Adrenal gland (tissue), 12 donors: ENCODE results near the gene CLCNKB. TPM values are rescaled to one million over a fixed set of nuclear protein-coding genes. Genes with fewer than 3 reads are reported as not detected.
"Not testable (repeated sequence)": the region's sequence is repeated elsewhere in the genome, so short reads cannot be mapped to it uniquely, and the experiment has no call there.

Source experiments
- DNase-seq, 7 donors: peaks; one replicate each; pipeline ENCODE4 v3.0.0-alpha.2; 2019 to 2020
- H3K27ac ChIP-seq, 5 donors: fragments of 200-600 bp; sonication (generic) in 4 of 5; 1 replicate in 3 of 5; 2 replicates in 2 of 5; pipeline versions ENCODE4 v1.5.1 to v1.8.0; 2016 to 2020; ENCODE audit warnings: mild to moderate bottlenecking in 1 of 5
- H3K27me3 ChIP-seq: fragments of 200-600 bp; 2 replicates; pipeline ENCODE4 v1.8.0; 2021
- H3K36me3 ChIP-seq, 2 donors: fragments of 200-600 bp; replicated peaks in 1 of 2; 1 replicate in 1 of 2; 2 replicates in 1 of 2; pipeline versions ENCODE4 v1.5.1 to v1.8.0; 2018 to 2022
- H3K4me1 ChIP-seq, 2 donors: fragments of 200-600 bp; replicated peaks in 1 of 2; 1 replicate in 1 of 2; 2 replicates in 1 of 2; pipeline versions ENCODE4 v1.5.1 to v1.8.0; 2018 to 2021
- H3K4me3 ChIP-seq, 4 donors: fragments of 200-600 bp; sonication (generic) in 3 of 4; one replicate each; pipeline ENCODE4 v1.5.1; 2016 to 2018
- H3K9me3 ChIP-seq, 3 donors: fragments of 200-600 bp; sonication (generic) in 1 of 3; replicated peaks in 1 of 3; 1 replicate in 2 of 3; 2 replicates in 1 of 3; pipeline versions ENCODE4 v1.5.1 to v1.8.0; 2016 to 2021
- POLR2A ChIP-seq, 2 donors: fragments of 450-650 bp; IDR thresholded peaks; one replicate each; pipeline ENCODE4 v1.6.1; 2017; ENCODE audit warnings: antibody characterized with exemption in 2 of 2, mild to moderate bottlenecking in 2 of 2, moderate library complexity in 1 of 2
- WGBS, 4 donors: extraction: QIAGEN DNeasy Blood & Tissue Kit in 2 of 4; methylation state at CpG; one replicate each; pipeline versions ENCODE4 v1.1.5 to v1.1.7; 2013 to 2017; 5-methylcytosine and 5-hydroxymethylcytosine counted together
- intact Hi-C, 2 donors: fragments of 100-400 bp; cut with DNase I; formaldehyde crosslinking; loops; one replicate each; pipeline versions ENCODE4 v1.14.1 to v1.15.0; 2022 to 2023
- polyA plus RNA-seq, 3 donors: library from polyadenylated mRNA; stranded (reverse); fragments of 200-250 nt in 2 of 3; fragments of 350-450 nt in 1 of 3; fragmentation: Illumina TruSeq in 1 of 3; extraction: RNeasy Lipid Tissue Mini Kit (QIAGEN cat#74804) in 1 of 3; gene quantifications; one replicate each; pipeline ENCODE4 v1.2.3, GENCODE V29; 2013 to 2014
- total RNA-seq, 9 donors: library from RNA; depleted of rRNA in 4 of 9; stranded (reverse); fragments of >200 nt in 4 of 9; fragments of 120-200 nt in 1 of 9; fragmentation: NEBNext Ultra II Directional in 1 of 9; extraction: Animal tissue kit (Norgen Biotek cat#: 25700) in 1 of 9; gene quantifications; one replicate each; pipeline versions ENCODE4 v1.1.0 to v1.2.4, GENCODE V29; 2013 to 2023
- TF ChIP-seq, protein P1 (sequence below), 6 experiments: fragments of 450-650 bp in 4 of 6; fragments of 200-600 bp in 2 of 6; sonication (generic) in 1 of 6; IDR thresholded peaks; 1 replicate in 5 of 6; 2 replicates in 1 of 6; pipeline versions ENCODE4 v1.5.1 to v1.8.0; 2016 to 2021; ENCODE audit warnings: antibody characterized with exemption in 6 of 6, mild to moderate bottlenecking in 2 of 6, moderate library complexity in 1 of 6
- donor health status: healthy with polysubstance abuse.
- donor health status: Bipolar disorder and iron deficiency.
- donor health status: DM: yes; HTN: yes; CAD: no.
- donor health status: DM: no; HTN: no; CAD: no.
- donor health status: DM: no; HTN: no; CAD: no.
- donor health status: DM: yes; HTN: yes; CAD: no.

CLCNKB gene
- total and polyA plus RNA-seq, 12 donors: 0.67 to 9.9 (median 2.6) TPM

- no peak overlapping the region for H3K27ac ChIP-seq
- H3K27me3 ChIP-seq: no peaks in the 10 kb centered on the region
- WGBS, 4 donors: 64 to 88% (median 78%) methylated on average over 2 to 8 of the region's 8 CpGs
- H3K36me3 ChIP-seq: no peaks in the 10 kb centered on the region
- TF ChIP-seq POLR2A (IDR thresholded peaks at IDR 0.05): no peak
- TF ChIP-seq, protein P1, sequence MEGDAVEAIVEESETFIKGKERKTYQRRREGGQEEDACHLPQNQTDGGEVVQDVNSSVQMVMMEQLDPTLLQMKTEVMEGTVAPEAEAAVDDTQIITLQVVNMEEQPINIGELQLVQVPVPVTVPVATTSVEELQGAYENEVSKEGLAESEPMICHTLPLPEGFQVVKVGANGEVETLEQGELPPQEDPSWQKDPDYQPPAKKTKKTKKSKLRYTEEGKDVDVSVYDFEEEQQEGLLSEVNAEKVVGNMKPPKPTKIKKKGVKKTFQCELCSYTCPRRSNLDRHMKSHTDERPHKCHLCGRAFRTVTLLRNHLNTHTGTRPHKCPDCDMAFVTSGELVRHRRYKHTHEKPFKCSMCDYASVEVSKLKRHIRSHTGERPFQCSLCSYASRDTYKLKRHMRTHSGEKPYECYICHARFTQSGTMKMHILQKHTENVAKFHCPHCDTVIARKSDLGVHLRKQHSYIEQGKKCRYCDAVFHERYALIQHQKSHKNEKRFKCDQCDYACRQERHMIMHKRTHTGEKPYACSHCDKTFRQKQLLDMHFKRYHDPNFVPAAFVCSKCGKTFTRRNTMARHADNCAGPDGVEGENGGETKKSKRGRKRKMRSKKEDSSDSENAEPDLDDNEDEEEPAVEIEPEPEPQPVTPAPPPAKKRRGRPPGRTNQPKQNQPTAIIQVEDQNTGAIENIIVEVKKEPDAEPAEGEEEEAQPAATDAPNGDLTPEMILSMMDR (IDR thresholded peaks at IDR 0.05): no peak
- no peaks in the 10 kb centered on the region for H3K9me3 ChIP-seq
- DNase-seq: no peak
- H3K4me3 ChIP-seq: no peak overlapping the region
- peaks cover 0 to 5% of the 10 kb centered on the region in 2 donors for H3K4me1 ChIP-seq
- intact Hi-C loops: loop anchor here in 1 of 2 donors (10.0 kb wide), 1 partner anchor 49 kb away; the partner anchor contains the start of gene SRARP
These were observed 10.4 kb downstream of the CLCNKB start for GRCh38 chr1:16053781-16054502.

DNA sequence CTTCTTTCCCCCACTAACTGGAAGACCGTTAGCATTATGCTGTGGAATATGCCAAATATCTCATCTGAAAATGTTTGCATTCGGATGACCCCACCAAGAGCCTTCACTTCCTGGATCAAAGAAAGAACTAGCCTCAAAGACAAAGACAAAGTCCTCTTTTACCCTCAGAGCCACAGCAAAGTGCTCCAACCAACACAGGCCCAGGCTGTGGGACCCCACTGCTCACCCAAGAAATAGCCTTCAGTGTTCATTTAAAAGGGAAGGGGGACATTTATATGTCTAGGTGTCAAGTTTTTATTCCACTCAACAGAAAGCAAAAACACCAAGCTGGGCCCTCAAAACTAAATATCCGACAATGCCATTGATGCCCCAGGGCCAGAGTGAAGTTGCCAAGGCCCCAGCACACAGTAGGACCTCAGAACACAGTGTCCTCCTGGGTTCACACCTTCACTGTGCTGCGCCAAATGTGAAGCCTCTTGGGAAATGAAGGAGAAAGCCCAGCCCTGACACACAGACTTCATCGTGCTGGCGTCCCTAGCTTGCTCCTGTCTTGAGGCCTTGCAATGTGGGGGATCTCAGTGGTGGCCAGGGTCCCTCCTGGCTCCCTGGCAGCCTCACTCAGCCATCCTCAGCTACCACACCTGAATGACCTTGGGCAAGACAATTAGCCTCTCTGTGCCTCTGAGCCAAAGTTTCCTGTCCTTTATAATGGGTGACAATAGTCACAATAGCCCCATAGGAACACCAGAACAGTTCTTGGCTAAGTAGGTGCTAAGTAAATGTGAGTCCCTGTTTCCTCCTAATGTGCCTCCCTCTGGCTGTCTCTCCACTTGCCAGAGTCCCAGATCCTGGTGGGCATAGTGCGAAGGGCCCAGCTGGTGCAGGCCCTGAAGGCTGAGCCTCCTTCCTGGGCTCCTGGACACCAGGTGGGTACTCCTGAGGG is 11.3 kb downstream of the CLCNKB start:
- 82 to 91% (median 86%) methylated on average over 6 to 7 of the region's 7 CpGs for WGBS, 4 donors
- intact Hi-C loops: loop anchor here (5.0 to 10.0 kb wide), 2 partner anchors 43 to 50 kb away; partner anchors contain the start of gene SRARP (in 1 of the 2)
- Histone ChIP-seq H3K27me3 (no peaks in the 10 kb centered on the region), H3K27ac (no peak overlapping the region), H3K9me3 (no peaks in the 10 kb centered on the region), H3K36me3 (no peaks in the 10 kb centered on the region), H3K4me1 (peaks cover 0 to 5% of the 10 kb centered on the region in 2 donors), H3K4me3 (no peak overlapping the region)
- DNase-seq: no peak
- no peak for TF ChIP-seq POLR2A (IDR thresholded peaks at IDR 0.05)
- TF ChIP-seq, protein P1 (IDR thresholded peaks at IDR 0.05): no peak

- TF ChIP-seq, protein P1 (IDR thresholded peaks at IDR 0.05): peak; percentile 89 to 99 (median 94)
- no peak for TF ChIP-seq POLR2A (IDR thresholded peaks at IDR 0.05)
- 32 to 45% (median 36%) methylated on average over 14 to 18 of the region's 18 CpGs for WGBS, 4 donors
These were observed 12.3 kb downstream of the CLCNKB start for GRCh38 chr1:16055613-16056520.

DNA sequence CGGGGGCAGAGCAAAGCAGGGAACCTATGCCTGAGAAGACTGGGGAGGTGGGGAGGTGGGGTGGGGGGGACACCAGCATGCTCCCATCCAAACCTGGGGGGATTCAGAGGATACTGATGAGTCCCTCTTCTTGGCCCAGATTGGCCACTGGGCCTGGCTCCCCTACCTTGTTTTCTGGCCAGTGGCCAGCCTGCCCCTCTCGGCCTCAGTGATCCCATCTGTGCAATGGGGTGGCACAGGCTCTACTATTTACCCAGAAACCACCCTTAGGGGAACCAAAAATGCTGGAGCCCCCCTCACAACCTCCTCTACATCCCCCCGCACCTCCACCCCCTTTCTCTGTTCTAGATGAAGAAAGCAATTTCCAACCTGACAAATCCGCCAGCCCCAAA is 12.9 kb downstream of the CLCNKB start:
- not testable (repeated sequence) for H3K27me3 ChIP-seq, H3K4me1 ChIP-seq, DNase-seq, H3K27ac ChIP-seq, H3K4me3 ChIP-seq, H3K36me3 ChIP-seq, H3K9me3 ChIP-seq
- WGBS, 4 donors: 45 to 57% (median 51%) methylated on average over 2 to 4 of the region's 4 CpGs
- intact Hi-C loops: loop anchor here (5.0 to 10.0 kb wide), 2 partner anchors 44 to 52 kb away; partner anchors contain the start of gene SRARP (in 1 of the 2)

More at GRCh38 chr1:16055613-16056520, 12.3 kb downstream of the CLCNKB start:
- peaks cover 0 to 5% of the 10 kb centered on the region in 2 donors for H3K4me1 ChIP-seq
- intact Hi-C loops: loop anchor here (5.0 to 10.0 kb wide), 2 partner anchors 44 to 51 kb away; partner anchors contain the start of gene SRARP (in 1 of the 2)
- no peak overlapping the region for H3K4me3 ChIP-seq
- no peaks in the 10 kb centered on the region for H3K36me3 ChIP-seq
- DNase-seq: peak; percentile 78 to 95 (median 87)
- H3K9me3 ChIP-seq: no peaks in the 10 kb centered on the region
- H3K27me3 ChIP-seq: no peaks in the 10 kb centered on the region
- H3K27ac ChIP-seq: no peak overlapping the region

- 70 to 78% (median 71%) methylated on average over 6 to 7 of the region's 7 CpGs for WGBS, 4 donors
- not testable (repeated sequence) for H3K27me3 ChIP-seq, H3K27ac ChIP-seq, H3K9me3 ChIP-seq, H3K36me3 ChIP-seq, H3K4me1 ChIP-seq, H3K4me3 ChIP-seq
- intact Hi-C loops: loop anchor here (5.0 to 10.0 kb wide), 2 partner anchors 45 to 53 kb away; partner anchors contain the start of gene SRARP (in 1 of the 2)
- DNase-seq: peak in 1 of 7 donors; percentile 12
These were observed 13.8 kb downstream of the CLCNKB start for GRCh38 chr1:16057314-16057915.

- H3K27ac ChIP-seq, H3K36me3 ChIP-seq, H3K27me3 ChIP-seq, H3K4me1 ChIP-seq, DNase-seq, H3K9me3 ChIP-seq, H3K4me3 ChIP-seq: not testable (repeated sequence)
- intact Hi-C loops: loop anchor here (1.0 to 10.0 kb wide), 3 partner anchors 8 to 54 kb away; partner anchors contain the start of gene SRARP (in 1 of the 2)
- WGBS, 4 donors: 62 to 69% (median 66%) methylated on average over 10 to 17 of the region's 20 CpGs
These were observed 15.0 kb downstream of the CLCNKB start for GRCh38 chr1:16058394-16059120.
